GM12874 (cell line): ENCODE results near the gene NEURL4.

ENCODE experiments used
- TF ChIP-seq, protein P1 (sequence below): IDR thresholded peaks from 2 replicates; pipeline ENCODE4 v1.5.1; 2011; ENCODE audit warnings: low read depth, mild to moderate bottlenecking, control low read depth, low read length, moderate library complexity; ENCODE audit not compliant: insufficient read depth

The NEURL4 gene

GRCh38 chr17:7329997-7330637, 982 bp upstream of the NEURL4 start:
- TF ChIP-seq, protein P1, sequence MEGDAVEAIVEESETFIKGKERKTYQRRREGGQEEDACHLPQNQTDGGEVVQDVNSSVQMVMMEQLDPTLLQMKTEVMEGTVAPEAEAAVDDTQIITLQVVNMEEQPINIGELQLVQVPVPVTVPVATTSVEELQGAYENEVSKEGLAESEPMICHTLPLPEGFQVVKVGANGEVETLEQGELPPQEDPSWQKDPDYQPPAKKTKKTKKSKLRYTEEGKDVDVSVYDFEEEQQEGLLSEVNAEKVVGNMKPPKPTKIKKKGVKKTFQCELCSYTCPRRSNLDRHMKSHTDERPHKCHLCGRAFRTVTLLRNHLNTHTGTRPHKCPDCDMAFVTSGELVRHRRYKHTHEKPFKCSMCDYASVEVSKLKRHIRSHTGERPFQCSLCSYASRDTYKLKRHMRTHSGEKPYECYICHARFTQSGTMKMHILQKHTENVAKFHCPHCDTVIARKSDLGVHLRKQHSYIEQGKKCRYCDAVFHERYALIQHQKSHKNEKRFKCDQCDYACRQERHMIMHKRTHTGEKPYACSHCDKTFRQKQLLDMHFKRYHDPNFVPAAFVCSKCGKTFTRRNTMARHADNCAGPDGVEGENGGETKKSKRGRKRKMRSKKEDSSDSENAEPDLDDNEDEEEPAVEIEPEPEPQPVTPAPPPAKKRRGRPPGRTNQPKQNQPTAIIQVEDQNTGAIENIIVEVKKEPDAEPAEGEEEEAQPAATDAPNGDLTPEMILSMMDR: no peak

DNA sequence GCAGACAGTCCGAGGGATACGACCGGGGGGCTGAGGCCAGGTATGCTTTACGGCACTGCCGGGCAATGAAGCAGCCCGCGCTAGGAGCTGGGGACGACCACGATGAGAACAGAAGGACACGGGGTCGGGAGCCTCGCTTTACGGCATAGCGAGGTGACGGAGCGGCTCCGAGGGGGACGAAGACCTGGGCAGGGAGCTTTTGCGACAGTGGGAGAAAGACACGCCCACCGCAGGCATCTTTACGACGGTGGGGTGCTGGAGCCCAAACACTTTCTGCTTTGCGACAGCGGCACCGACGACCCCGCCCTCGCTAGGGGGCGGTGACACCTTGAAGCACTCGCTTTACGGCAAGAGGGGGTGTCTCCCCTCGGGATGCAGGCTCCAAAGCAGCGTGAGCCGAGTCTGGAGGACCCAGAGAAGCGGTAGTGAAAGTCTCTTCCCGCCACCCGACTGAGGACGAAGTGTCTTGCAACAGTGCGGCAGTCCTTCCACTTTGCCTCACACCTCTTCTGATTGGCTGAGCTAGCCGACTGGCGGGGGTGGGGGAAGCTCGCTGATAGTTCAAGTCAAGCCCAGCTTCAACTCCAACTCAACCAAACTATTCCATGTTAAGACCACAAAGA, 350 bp upstream of the NEURL4 start:
- TF ChIP-seq, protein P1: no peak

DNA sequence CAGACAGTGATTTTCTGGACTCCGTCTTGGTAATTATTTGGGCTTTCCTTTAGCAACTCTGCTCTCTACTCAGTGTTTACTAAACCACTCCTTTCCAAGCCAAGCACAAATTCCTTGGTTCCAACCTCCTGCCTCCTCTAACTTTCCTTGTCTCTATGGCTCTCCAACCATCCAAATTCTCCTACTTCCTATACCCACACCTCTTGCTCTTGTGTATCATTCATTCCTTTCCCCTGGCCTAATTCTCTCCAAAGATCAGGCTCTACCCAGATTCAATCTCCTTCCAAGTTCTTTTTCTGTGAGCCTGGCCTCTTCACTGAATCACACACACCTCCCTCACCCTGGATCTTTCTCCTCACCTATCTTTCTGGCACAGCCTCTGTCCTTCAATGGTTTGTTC, 1.1 kb downstream of the NEURL4 start:
- TF ChIP-seq, protein P1: no peak

DNA sequence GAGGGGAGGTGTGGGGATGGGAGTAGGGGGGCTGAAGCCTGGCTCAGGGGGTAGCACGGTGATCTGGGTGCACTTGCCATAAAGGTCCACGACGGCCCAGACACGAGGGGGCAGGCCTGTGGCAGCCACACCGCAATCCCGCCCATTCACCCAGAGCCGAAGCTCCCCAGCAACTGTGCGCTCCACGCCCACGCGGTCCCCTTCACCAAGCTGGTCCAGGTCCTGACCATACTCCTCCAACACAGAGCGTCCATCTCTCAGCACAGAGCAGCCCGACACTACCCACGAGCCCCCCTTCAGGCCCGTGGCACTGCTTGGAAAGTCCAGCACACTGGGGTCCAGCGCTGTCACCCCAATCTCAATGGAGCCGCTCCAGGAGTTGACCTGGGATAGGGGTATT, 1.6 kb downstream of the NEURL4 start:
- TF ChIP-seq, protein P1: no peak

DNA sequence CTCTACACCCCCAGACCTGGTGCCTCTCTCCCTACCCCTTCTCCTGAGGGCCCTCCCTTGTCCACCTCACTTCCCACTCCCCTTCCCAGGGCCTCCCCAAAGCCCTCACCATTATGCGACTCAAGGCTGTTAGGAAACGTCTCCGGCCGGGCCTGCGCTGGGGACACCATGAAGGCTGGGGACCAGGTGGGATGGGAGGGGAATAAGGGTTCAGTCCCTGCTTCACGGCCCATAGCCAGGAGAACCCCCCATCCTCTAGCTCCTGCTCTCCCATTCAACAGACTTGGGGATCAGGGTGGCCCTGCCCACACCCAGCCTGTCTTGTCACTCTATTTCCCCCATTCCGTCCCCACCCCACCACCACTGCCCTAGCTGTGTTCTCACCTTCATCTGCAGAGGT, 2.1 kb downstream of the NEURL4 start:
- TF ChIP-seq, protein P1: no peak

GRCh38 chr17:7326186-7326585, 2.9 kb downstream of the NEURL4 start:
- TF ChIP-seq, protein P1: no peak

GRCh38 chr17:7325031-7325528, 4.1 kb downstream of the NEURL4 start:
- TF ChIP-seq, protein P1: no peak
